Muscle layer of duodenum (tissue), 2 donors: ENCODE data around the gene OSBPL10.
A peak's percentile ranks its signal among the peaks of the same experiment; 100 is the strongest.

Experiments used
- H3K27ac ChIP-seq: one replicate; pipeline ENCODE4 v1.7.0; 2013; ENCODE audit warnings: mild to moderate bottlenecking, low read length
- H3K27me3 ChIP-seq: one replicate; pipeline ENCODE4 v1.7.0; 2013; ENCODE audit warnings: low read depth, mild to moderate bottlenecking, control low read depth, low read length
- H3K36me3 ChIP-seq, 2 donors: one replicate each; pipeline ENCODE4 v1.7.0; 2013; ENCODE audit warnings: low read length in 2 of 2, control low read depth in 1 of 2, mild to moderate bottlenecking in 1 of 2; ENCODE audit not compliant: insufficient read depth in 2 of 2, control insufficient read depth in 1 of 2
- H3K4me1 ChIP-seq, 2 donors: one replicate each; pipeline ENCODE4 v1.7.0; 2013; ENCODE audit warnings: low read length in 2 of 2, mild to moderate bottlenecking in 2 of 2, control low read depth in 1 of 2, moderate library complexity in 1 of 2; ENCODE audit not compliant: insufficient read depth in 2 of 2, control insufficient read depth in 1 of 2
- H3K4me3 ChIP-seq, 2 donors: one replicate each; pipeline ENCODE4 v1.7.0; 2013; ENCODE audit warnings: low read length in 2 of 2, low read depth in 1 of 2, mild to moderate bottlenecking in 1 of 2
- H3K9me3 ChIP-seq, 2 donors: one replicate each; pipeline ENCODE4 v1.7.0; 2013; ENCODE audit warnings: low read length in 2 of 2, control low read depth in 1 of 2, mild to moderate bottlenecking in 1 of 2; ENCODE audit not compliant: control insufficient read depth in 1 of 2
- donor health status: healthy.

The OSBPL10 gene

DNA sequence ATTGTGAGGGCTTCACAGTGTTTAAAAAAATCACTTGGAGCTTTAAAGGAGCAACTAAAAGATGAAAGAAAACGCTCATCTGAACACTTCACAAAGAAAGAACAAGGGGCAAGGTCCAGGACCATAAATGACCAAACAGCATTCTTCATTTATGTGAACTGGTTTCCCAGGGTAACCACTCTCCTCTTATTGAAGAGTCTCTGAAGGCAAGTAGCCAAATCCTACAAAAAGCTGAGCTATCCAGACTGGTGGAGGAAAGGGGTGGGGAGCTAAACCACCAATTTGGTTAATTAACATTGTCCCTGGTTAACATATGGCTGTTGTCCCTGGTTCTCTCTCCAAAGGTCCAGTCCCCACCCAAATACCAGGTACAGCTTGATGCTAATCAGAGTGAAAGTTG, 58.1 kb downstream of the OSBPL10 start:
- Histone ChIP-seq H3K4me1 (no peaks in the 10 kb centered on the region), H3K36me3 (no peaks in the 10 kb centered on the region), H3K4me3 (no peak overlapping the region), H3K27me3 (no peaks in the 10 kb centered on the region), H3K27ac (no peak overlapping the region), H3K9me3 (peaks cover 0 to 11% of the 10 kb centered on the region in 2 donors)

DNA sequence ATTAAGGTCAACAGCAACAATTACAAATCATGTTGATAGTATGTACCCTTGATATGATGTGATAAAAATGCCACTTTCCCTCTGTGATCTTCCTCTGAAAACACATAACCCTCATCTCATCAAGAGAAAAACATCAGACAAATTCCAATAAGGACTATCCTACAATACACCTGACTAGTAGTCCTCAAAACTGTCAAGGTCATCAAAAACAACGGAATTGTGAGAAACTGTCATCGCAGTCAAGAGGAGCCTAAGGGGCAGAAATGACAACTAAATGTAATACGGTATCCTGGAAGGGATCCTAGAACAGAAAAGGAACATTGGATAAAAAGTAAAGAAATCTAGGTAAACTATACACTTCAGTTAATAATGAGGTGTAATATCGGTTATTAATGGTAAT, 59.2 kb downstream of the OSBPL10 start:
- no peaks in the 10 kb centered on the region for H3K36me3 ChIP-seq
- no peak overlapping the region for H3K4me3 ChIP-seq
- H3K9me3 ChIP-seq: peaks cover 0 to 11% of the 10 kb centered on the region in 2 donors
- peaks cover 0 to 4% of the 10 kb centered on the region in 2 donors for H3K4me1 ChIP-seq
- H3K27me3 ChIP-seq: no peaks in the 10 kb centered on the region
- no peak overlapping the region for H3K27ac ChIP-seq

DNA sequence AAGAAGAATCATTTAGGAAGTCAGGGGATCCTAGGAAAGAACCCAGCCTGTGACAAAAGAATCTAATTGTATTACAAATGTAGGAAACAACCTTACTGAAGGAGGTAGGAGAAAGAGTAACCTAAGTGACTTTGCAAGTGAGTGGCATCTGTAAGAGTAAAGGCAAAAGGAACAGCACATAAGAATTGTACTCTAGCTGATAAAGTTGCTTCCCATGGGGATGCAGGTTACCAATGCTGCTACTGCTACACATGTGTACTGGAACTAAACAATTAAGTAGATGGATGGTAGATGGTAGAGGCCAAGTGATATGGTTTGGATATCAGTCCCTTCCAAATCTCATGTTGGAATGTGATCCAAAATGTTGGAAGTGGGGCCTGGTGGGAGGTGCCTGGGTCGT, 60.8 kb downstream of the OSBPL10 start:
- H3K27ac ChIP-seq: no peak overlapping the region
- H3K27me3 ChIP-seq: no peaks in the 10 kb centered on the region
- peaks cover 0 to 4% of the 10 kb centered on the region in 2 donors for H3K4me1 ChIP-seq
- no peaks in the 10 kb centered on the region for H3K36me3 ChIP-seq
- peaks cover 0 to 11% of the 10 kb centered on the region in 2 donors for H3K9me3 ChIP-seq
- no peak overlapping the region for H3K4me3 ChIP-seq

DNA sequence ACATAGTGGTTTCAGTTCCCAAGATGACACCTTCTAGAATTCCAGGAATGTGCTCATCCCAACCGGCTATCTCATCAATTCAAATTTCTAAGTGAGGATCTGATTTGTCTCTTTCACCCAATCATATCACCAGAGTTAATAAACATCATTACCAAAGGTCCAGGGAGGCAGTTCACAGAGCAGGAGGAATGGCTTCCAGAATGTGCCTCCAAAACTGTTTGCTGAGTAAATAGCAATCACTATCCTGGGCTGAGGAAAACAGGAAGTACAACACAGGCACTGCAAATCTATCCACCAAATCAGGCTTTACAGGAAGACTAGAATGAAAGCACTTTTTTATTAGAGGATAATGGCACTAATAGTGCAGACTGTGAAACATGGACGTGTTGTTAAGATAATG, 61.5 kb downstream of the OSBPL10 start:
- Histone ChIP-seq H3K9me3 (peaks cover 0 to 11% of the 10 kb centered on the region in 2 donors), H3K4me1 (peaks cover 0 to 4% of the 10 kb centered on the region in 2 donors), H3K27ac (no peak overlapping the region), H3K4me3 (no peak overlapping the region), H3K27me3 (no peaks in the 10 kb centered on the region), H3K36me3 (no peaks in the 10 kb centered on the region)

DNA sequence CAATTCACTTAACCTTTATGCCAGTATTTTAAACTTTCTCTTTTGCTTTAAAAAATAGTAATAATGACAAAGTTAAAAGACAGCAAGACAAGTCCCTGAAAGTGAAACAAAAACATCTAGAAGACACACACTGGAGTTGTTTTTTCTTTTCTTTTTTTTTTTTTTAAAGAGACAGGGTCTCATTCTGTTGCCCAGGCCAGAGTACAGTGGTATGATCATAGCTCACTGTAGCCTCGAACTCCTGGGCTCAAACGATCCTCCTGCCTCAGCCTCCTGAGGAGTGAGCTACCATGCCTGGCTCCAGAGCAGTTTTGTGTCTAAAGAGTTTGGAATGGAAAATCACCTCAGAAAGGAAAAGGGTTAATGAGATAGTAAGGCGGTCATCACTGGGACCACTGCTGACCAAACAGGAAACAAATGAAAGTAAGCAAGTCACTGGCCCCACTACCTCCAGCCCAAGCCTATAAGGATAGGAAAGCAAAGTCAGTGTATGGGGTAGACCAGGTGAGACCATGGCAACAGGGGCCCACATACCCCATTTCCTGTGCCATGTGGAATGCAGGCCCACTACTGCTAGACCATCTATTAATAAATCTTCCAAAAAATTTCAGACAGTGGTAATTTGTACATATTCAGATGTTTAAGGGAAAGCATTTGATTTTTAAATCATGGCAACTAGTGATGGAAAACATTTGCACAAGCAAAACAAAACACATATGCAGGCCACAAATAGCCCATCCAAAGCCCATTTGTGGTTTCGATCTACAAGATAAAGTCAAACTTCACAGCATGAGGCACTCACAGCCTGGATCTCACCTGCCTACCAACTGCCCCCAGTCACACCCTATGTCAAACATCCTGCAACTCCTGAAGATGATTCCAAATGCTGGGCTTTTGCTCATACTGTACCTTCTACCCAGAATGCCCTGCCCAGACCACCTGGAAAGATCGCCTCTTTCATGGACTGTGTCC, 62.6 kb downstream of the OSBPL10 start:
- Histone ChIP-seq H3K27ac (no peak overlapping the region), H3K9me3 (peaks cover 0 to 11% of the 10 kb centered on the region in 2 donors), H3K36me3 (no peaks in the 10 kb centered on the region), H3K4me1 (peaks cover 0 to 4% of the 10 kb centered on the region in 2 donors), H3K27me3 (no peaks in the 10 kb centered on the region), H3K4me3 (no peak overlapping the region)

- Histone ChIP-seq H3K36me3 (no peaks in the 10 kb centered on the region), H3K27ac (peak overlapping the region; percentile 42), H3K27me3 (no peaks in the 10 kb centered on the region), H3K4me1 (peaks cover 0 to 4% of the 10 kb centered on the region in 2 donors), H3K4me3 (peak overlapping the region in 1 of 2 donors; percentile 31), H3K9me3 (peaks cover 0 to 11% of the 10 kb centered on the region in 2 donors)
Measured at GRCh38 chr3:31917303-31918005, 63.6 kb downstream of the OSBPL10 start.

DNA sequence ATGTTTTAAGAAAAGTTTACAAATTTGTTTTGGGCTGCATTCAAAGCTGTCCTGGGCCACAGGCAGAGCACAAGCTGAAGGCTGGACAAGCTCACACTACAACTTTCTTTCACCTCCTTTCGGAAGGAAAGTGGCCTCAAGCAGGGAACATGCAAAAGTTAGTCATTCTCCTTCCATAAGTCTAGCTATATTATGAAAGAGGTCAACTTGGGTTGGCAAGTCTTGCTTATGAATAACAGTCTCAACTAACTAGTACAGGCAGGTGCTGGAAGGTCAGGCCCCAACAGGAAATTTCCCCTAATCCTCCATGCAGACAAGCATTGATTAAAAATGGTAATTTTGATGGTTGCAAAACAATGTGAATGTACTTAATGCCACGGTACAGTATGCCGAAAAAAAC, 69.4 kb downstream of the OSBPL10 start:
- Histone ChIP-seq H3K27me3 (no peaks in the 10 kb centered on the region), H3K4me3 (no peak overlapping the region), H3K9me3 (no peaks in the 10 kb centered on the region), H3K36me3 (no peaks in the 10 kb centered on the region), H3K27ac (no peak overlapping the region), H3K4me1 (no peaks in the 10 kb centered on the region)

DNA sequence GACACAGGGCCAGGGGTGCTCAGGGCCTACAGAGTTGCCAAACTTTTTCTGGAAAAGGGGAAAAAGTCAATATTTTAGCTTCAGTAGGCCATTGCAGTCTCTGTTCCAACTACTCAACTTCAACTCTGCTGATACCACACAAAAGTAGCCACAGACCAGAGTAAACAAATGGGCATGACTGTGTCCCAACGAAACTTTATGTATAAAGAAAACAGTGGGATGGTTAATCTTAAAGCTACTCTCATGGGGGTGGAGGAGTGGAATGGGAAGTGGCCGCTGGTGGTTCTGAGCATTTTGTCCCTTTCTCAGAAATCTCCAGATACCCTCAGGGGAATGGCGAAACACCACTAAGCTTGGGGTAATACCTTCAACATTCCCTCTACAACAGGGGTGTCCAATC, 69.9 kb downstream of the OSBPL10 start:
- Histone ChIP-seq H3K9me3 (no peaks in the 10 kb centered on the region), H3K27me3 (no peaks in the 10 kb centered on the region), H3K4me3 (no peak overlapping the region), H3K36me3 (no peaks in the 10 kb centered on the region), H3K4me1 (no peaks in the 10 kb centered on the region), H3K27ac (no peak overlapping the region)

- Histone ChIP-seq H3K4me1 (peaks cover 0 to 6% of the 10 kb centered on the region in 2 donors), H3K36me3 (no peaks in the 10 kb centered on the region), H3K27me3 (no peaks in the 10 kb centered on the region), H3K27ac (no peak overlapping the region), H3K4me3 (no peak overlapping the region), H3K9me3 (no peaks in the 10 kb centered on the region)
Measured at GRCh38 chr3:31909455-31909854, 71.6 kb downstream of the OSBPL10 start.

DNA sequence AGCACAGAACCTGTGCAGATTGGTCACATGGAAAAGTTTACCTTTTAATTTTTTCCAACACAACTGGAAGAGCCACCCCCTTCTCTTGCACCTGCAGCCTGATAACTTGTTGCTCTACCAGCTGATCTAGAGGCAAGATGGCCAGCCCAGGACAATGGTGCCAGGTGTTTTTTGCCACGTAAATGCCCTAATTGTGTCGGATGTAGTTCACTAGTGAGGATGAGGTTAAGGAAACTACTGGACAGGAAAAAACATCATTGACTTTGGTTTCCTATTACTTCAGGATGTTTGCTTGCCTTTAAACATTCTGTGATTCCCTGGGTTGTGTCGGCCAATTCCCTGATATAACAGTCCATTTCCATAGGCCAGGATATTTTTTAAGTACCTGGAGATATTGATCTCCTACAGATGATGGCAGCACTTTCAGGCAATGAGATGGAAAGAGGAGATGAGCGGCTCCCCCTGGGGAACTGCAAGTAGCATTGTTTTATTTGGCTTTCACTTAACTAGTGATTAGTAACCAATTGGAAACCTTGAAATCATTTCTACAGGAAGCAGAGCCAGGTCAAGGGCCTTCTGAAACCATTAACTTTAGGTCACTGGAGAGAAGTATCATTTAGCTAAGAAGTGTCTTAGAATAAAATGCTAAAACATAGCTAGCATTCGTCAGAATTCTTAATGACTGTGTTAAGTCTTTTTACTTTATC, 72.5 kb downstream of the OSBPL10 start:
- H3K9me3 ChIP-seq: no peaks in the 10 kb centered on the region
- peaks cover 0 to 6% of the 10 kb centered on the region in 2 donors for H3K4me1 ChIP-seq
- H3K27ac ChIP-seq: no peak overlapping the region
- no peak overlapping the region for H3K4me3 ChIP-seq
- H3K27me3 ChIP-seq: no peaks in the 10 kb centered on the region
- no peaks in the 10 kb centered on the region for H3K36me3 ChIP-seq

DNA sequence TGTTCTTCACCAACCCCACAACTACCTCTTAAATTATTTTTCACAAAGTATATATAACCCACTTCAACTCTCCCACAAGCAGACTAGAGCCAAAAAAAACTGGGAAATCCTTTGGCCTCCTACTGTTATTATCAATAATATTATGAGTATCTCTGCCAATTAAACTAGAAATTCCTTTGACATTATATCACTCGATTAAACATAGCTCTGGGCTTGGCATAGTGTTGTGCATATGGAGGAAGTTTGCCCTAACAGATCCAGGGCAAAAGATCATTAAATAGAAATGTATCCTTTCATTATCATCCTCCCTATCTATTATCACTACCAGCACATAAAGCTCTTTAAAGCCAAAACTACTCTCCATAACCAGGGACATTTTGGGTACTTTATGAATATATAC, 74.9 kb downstream of the OSBPL10 start:
- no peak overlapping the region for H3K4me3 ChIP-seq
- H3K4me1 ChIP-seq: peaks cover 0 to 6% of the 10 kb centered on the region in 2 donors
- H3K27me3 ChIP-seq: no peaks in the 10 kb centered on the region
- H3K9me3 ChIP-seq: no peaks in the 10 kb centered on the region
- H3K36me3 ChIP-seq: no peaks in the 10 kb centered on the region
- H3K27ac ChIP-seq: no peak overlapping the region
